ENCODE measurements around the gene RRP36.

GRCh38 chr6:43036712-43037111, 15.3 kb downstream of the RRP36 start:
- no peak for TF ChIP-seq EZH2 (IDR thresholded peaks at IDR 0.05; ENCODE audit: borderline replicate concordance)
- no peak for TF ChIP-seq CTCF (IDR thresholded peaks at IDR 0.05; ENCODE audit: poor library complexity)
- no peak for TF ChIP-seq EZH2phosphoT487 (IDR thresholded peaks at IDR 0.05; ENCODE audit: low read depth, severe bottlenecking, unreplicated experiment)

Measured in hepatocyte (in vitro differentiated cells).